ENCODE measurements around the gene SLC16A9. TPM values are rescaled to one million over a fixed set of nuclear protein-coding genes. Genes with fewer than 3 reads are reported as not detected.

The SLC16A9 gene
- total RNA-seq, 1 experiment from 2014 or later = 0.13 TPM

- ChIA-PET POLR2A (no interaction called here), CTCF (interaction anchor here (0.8 kb wide), 1 partner anchor 195 kb away, joined by 3 read pairs; no protein-coding TSS in a partner anchor)
- ATAC-seq = no peak
- Histone ChIP-seq H3K27ac (ENCODE audit: low read length) (no peak overlapping the region), H3K4me1 (ENCODE audit: control insufficient read depth, insufficient read depth, low read length) (no peaks in the 10 kb centered on the region), H3K36me3 (ENCODE audit: control insufficient read depth, insufficient read depth, low read length) (no peaks in the 10 kb centered on the region), H3K27me3 (ENCODE audit: control insufficient read depth, insufficient read depth, low read length) (no peaks in the 10 kb centered on the region), H3K9me3 (ENCODE audit: control insufficient read depth, insufficient read depth, low read depth, low read length) (no peaks in the 10 kb centered on the region), H3K4me3 (ENCODE audit: low read depth in 2 of 2, low read length in 2 of 2) (no peak overlapping the region)
- intact Hi-C loops (cut with micrococcal nuclease; ENCODE audit: unreplicated experiment) (loop anchor here (5.0 kb wide), 4 partner anchors 282 to 807 kb away; partner anchors contain the start of gene CCDC6), in situ Hi-C loops (cut with HindIII; ENCODE audit: low pct_unique_long_range_greater_than_20kb, low sequenced_read_pairs) (no loop called here)
- BruUV-seq (replicated peaks) = no TSS peak
- TF ChIP-seq TCF7L2 (IDR thresholded peaks at IDR 0.05; ENCODE audit: low read depth, low read length) (no peak), CTCF (IDR thresholded peaks at IDR 0.05) (no peak), REST (IDR thresholded peaks at IDR 0.05; ENCODE audit: insufficient read depth in 1 of 2, low read depth in 2 of 2, low read length in 1 of 2) (no peak), SIN3A (IDR thresholded peaks at IDR 0.05; ENCODE audit: borderline replicate concordance, insufficient read depth, low read depth, low read length) (no peak), POLR2AphosphoS5 (IDR thresholded peaks at IDR 0.05; ENCODE audit: low read depth, low read length) (no peak)
- DNase-seq (ENCODE audit: low read depth, low spot score) = no peak
These were observed 84.7 kb downstream of the SLC16A9 start for GRCh38 chr10:59624951-59625350.

- H3K4me1 ChIP-seq (ENCODE audit: control insufficient read depth, insufficient read depth, low read length) = no peaks in the 10 kb centered on the region
- no peaks in the 10 kb centered on the region for H3K27me3 ChIP-seq (ENCODE audit: control insufficient read depth, insufficient read depth, low read length)
- H3K36me3 ChIP-seq (ENCODE audit: control insufficient read depth, insufficient read depth, low read length) = no peaks in the 10 kb centered on the region
- intact Hi-C loops (cut with micrococcal nuclease; ENCODE audit: unreplicated experiment) = no loop called here
- H3K9me3 ChIP-seq (ENCODE audit: control insufficient read depth, insufficient read depth, low read depth, low read length) = no peaks in the 10 kb centered on the region
- no TSS peak for BruUV-seq (replicated peaks)
- in situ Hi-C loops (cut with HindIII; ENCODE audit: low pct_unique_long_range_greater_than_20kb, low sequenced_read_pairs) = no loop called here
- no peak overlapping the region for H3K4me3 ChIP-seq (ENCODE audit: low read depth in 2 of 2, low read length in 2 of 2)
- no peak for TF ChIP-seq REST (IDR thresholded peaks at IDR 0.05; ENCODE audit: insufficient read depth in 1 of 2, low read depth in 2 of 2, low read length in 1 of 2)
- no peak for TF ChIP-seq CTCF (IDR thresholded peaks at IDR 0.05)
- TF ChIP-seq SIN3A (IDR thresholded peaks at IDR 0.05; ENCODE audit: borderline replicate concordance, insufficient read depth, low read depth, low read length) = no peak
- TF ChIP-seq TCF7L2 (IDR thresholded peaks at IDR 0.05; ENCODE audit: low read depth, low read length) = no peak
- no peak for TF ChIP-seq POLR2AphosphoS5 (IDR thresholded peaks at IDR 0.05; ENCODE audit: low read depth, low read length)
- ATAC-seq (no peak), DNase-seq (ENCODE audit: low read depth, low spot score) (no peak)
- POLR2A ChIA-PET = no interaction called here
- H3K27ac ChIP-seq (ENCODE audit: low read length) = no peak overlapping the region
- CTCF ChIA-PET = interaction anchor here (0.5 to 0.8 kb wide), 2 partner anchors 194 to 196 kb away, joined by 3 to 14 read pairs; no protein-coding TSS in a partner anchor
These were observed 85.5 kb downstream of the SLC16A9 start for GRCh38 chr10:59624136-59624535.

Data from Panc1 (cell line).